ENCODE measurements around the gene UCHL5. TPM values are rescaled to one million over a fixed set of nuclear protein-coding genes. Genes with fewer than 3 reads are reported as not detected.

UCHL5 gene
- total and polyA plus RNA-seq, 4 donors, result 14.5 to 29.7 (median 21.6) TPM

DNA sequence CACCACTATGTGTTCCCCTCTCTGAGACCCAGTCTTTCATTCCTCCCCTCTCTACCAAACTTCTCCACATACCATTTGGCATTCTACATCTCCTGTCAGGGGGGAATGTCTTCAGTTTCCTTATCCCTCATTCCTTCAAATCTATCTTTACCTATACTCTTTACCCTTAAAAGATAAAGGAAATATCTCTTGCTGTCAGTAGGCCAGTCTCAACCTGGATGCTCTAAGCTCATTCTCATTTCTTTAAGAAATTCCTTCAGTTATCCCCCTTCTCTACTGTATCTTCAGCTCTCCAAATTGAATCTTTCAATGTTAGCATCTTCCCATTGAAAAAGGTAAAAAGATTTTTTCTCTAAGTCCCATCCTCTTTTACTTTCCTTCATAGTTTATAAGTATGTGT lies 6.8 kb upstream of the UCHL5 start:
- Histone ChIP-seq H3K4me3 (ENCODE audit: low read depth in 1 of 3, low read length in 3 of 3) (no peak overlapping the region), H3K4me1 (ENCODE audit: control insufficient read depth in 4 of 4, insufficient read depth in 4 of 4, low read length in 3 of 4) (peaks cover 3 to 5% (median 4%) of the 10 kb centered on the region in 4 donors), H3K36me3 (ENCODE audit: control insufficient read depth in 4 of 4, insufficient read depth in 3 of 4, low read depth in 1 of 4, low read length in 3 of 4) (peaks cover 0 to 6% (median 0%) of the 10 kb centered on the region in 4 donors), H3K27ac (ENCODE audit: low read depth in 1 of 2, low read length in 2 of 2) (no peak overlapping the region), H3K27me3 (ENCODE audit: control insufficient read depth in 4 of 4, insufficient read depth in 4 of 4, low read length in 3 of 4) (no peaks in the 10 kb centered on the region), H3K9me3 (ENCODE audit: control insufficient read depth in 4 of 4, low read length in 3 of 4) (no peaks in the 10 kb centered on the region), H3K9ac (ENCODE audit: low read depth in 1 of 2, low read length in 2 of 2) (no peak overlapping the region)
- TF ChIP-seq, protein P1, sequence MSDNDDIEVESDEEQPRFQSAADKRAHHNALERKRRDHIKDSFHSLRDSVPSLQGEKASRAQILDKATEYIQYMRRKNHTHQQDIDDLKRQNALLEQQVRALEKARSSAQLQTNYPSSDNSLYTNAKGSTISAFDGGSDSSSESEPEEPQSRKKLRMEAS (IDR thresholded peaks at IDR 0.05), result no peak
- TF ChIP-seq, protein P2, sequence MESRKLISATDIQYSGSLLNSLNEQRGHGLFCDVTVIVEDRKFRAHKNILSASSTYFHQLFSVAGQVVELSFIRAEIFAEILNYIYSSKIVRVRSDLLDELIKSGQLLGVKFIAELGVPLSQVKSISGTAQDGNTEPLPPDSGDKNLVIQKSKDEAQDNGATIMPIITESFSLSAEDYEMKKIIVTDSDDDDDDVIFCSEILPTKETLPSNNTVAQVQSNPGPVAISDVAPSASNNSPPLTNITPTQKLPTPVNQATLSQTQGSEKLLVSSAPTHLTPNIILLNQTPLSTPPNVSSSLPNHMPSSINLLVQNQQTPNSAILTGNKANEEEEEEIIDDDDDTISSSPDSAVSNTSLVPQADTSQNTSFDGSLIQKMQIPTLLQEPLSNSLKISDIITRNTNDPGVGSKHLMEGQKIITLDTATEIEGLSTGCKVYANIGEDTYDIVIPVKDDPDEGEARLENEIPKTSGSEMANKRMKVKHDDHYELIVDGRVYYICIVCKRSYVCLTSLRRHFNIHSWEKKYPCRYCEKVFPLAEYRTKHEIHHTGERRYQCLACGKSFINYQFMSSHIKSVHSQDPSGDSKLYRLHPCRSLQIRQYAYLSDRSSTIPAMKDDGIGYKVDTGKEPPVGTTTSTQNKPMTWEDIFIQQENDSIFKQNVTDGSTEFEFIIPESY (IDR thresholded peaks at IDR 0.05), result no peak
- TF ChIP-seq RAD21 (IDR thresholded peaks at IDR 0.05), result no peak
- TF ChIP-seq GABPA (IDR thresholded peaks at IDR 0.05 in 1 of 2, conservative IDR thresholded peaks at IDR 0.05 in 1 of 2), result no peak
- TF ChIP-seq, protein P3, sequence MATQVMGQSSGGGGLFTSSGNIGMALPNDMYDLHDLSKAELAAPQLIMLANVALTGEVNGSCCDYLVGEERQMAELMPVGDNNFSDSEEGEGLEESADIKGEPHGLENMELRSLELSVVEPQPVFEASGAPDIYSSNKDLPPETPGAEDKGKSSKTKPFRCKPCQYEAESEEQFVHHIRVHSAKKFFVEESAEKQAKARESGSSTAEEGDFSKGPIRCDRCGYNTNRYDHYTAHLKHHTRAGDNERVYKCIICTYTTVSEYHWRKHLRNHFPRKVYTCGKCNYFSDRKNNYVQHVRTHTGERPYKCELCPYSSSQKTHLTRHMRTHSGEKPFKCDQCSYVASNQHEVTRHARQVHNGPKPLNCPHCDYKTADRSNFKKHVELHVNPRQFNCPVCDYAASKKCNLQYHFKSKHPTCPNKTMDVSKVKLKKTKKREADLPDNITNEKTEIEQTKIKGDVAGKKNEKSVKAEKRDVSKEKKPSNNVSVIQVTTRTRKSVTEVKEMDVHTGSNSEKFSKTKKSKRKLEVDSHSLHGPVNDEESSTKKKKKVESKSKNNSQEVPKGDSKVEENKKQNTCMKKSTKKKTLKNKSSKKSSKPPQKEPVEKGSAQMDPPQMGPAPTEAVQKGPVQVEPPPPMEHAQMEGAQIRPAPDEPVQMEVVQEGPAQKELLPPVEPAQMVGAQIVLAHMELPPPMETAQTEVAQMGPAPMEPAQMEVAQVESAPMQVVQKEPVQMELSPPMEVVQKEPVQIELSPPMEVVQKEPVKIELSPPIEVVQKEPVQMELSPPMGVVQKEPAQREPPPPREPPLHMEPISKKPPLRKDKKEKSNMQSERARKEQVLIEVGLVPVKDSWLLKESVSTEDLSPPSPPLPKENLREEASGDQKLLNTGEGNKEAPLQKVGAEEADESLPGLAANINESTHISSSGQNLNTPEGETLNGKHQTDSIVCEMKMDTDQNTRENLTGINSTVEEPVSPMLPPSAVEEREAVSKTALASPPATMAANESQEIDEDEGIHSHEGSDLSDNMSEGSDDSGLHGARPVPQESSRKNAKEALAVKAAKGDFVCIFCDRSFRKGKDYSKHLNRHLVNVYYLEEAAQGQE (IDR thresholded peaks at IDR 0.05), result no peak
- TF ChIP-seq, protein P4, sequence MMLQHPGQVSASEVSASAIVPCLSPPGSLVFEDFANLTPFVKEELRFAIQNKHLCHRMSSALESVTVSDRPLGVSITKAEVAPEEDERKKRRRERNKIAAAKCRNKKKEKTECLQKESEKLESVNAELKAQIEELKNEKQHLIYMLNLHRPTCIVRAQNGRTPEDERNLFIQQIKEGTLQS (IDR thresholded peaks at IDR 0.05), result no peak
- TF ChIP-seq HNF4G (IDR thresholded peaks at IDR 0.05), result no peak
- TF ChIP-seq SP1 (IDR thresholded peaks at IDR 0.05), result no peak
- no peak for TF ChIP-seq YY1 (IDR thresholded peaks at IDR 0.05)
- TF ChIP-seq NR2F2 (IDR thresholded peaks at IDR 0.05), result no peak
- no peak for TF ChIP-seq HNF4A (conservative IDR thresholded peaks at IDR 0.05)
- TF ChIP-seq FOXA2 (IDR thresholded peaks at IDR 0.05), result no peak
- no peak for TF ChIP-seq EGR1 (IDR thresholded peaks at IDR 0.05; ENCODE audit: low read depth in 2 of 2)
- TF ChIP-seq TAF1 (conservative IDR thresholded peaks at IDR 0.05), result no peak
- no peak for TF ChIP-seq FOXA1 (IDR thresholded peaks at IDR 0.05)
- TF ChIP-seq JUND (IDR thresholded peaks at IDR 0.05), result no peak
- TF ChIP-seq RXRA (IDR thresholded peaks at IDR 0.05), result no peak
- TF ChIP-seq, protein P5, sequence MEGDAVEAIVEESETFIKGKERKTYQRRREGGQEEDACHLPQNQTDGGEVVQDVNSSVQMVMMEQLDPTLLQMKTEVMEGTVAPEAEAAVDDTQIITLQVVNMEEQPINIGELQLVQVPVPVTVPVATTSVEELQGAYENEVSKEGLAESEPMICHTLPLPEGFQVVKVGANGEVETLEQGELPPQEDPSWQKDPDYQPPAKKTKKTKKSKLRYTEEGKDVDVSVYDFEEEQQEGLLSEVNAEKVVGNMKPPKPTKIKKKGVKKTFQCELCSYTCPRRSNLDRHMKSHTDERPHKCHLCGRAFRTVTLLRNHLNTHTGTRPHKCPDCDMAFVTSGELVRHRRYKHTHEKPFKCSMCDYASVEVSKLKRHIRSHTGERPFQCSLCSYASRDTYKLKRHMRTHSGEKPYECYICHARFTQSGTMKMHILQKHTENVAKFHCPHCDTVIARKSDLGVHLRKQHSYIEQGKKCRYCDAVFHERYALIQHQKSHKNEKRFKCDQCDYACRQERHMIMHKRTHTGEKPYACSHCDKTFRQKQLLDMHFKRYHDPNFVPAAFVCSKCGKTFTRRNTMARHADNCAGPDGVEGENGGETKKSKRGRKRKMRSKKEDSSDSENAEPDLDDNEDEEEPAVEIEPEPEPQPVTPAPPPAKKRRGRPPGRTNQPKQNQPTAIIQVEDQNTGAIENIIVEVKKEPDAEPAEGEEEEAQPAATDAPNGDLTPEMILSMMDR (IDR thresholded peaks at IDR 0.05; ENCODE audit: low read depth, low read length, missing input control), result no peak
- no peak for DNase-seq (ENCODE audit: low spot score)
